ENCODE measurements around the gene VMO1.

Gene VMO1

GRCh38 chr17:4796552-4796920 lies 10.4 kb upstream of the VMO1 start:
- DNase-seq: peak; percentile 28 to 59

GRCh38 chr17:4795168-4795567 lies 9.0 kb upstream of the VMO1 start:
- DNase-seq: no peak

GRCh38 chr17:4790705-4791088 lies 4.5 kb upstream of the VMO1 start:
- no peak for DNase-seq

GRCh38 chr17:4789951-4790704 lies 4.0 kb upstream of the VMO1 start:
- DNase-seq: peak; percentile 82 to 86

GRCh38 chr17:4789701-4789950 lies 3.5 kb upstream of the VMO1 start:
- DNase-seq: no peak

GRCh38 chr17:4788807-4789700 lies 2.9 kb upstream of the VMO1 start, which contains the start of gene GLTPD2:
Gene GLTPD2, plus strand, starts transcription at chr17:4788964. Its CDS starts 48 bp downstream, at chr17:4789012.
- no peak for DNase-seq

- no peak for DNase-seq
Observed at GRCh38 chr17:4788159-4788806, 2.1 kb upstream of the VMO1 start.

GRCh38 chr17:4786516-4786915 lies 352 bp upstream of the VMO1 start:
- DNase-seq: no peak

- peak in 1 of 2 donors; percentile 25 for DNase-seq
Observed at GRCh38 chr17:4785311-4786105, 656 bp downstream of the VMO1 start.

- peak; percentile 59 to 60 for DNase-seq
Observed at GRCh38 chr17:4782652-4783051, 3.5 kb downstream of the VMO1 start.

GRCh38 chr17:4780325-4780955 lies 5.7 kb downstream of the VMO1 start:
- no peak for DNase-seq

GRCh38 chr17:4777969-4778760 lies 8.0 kb downstream of the VMO1 start:
- no peak for DNase-seq

- no peak for DNase-seq
Observed at GRCh38 chr17:4772235-4772613, 13.9 kb downstream of the VMO1 start.

- DNase-seq: no peak
Observed at GRCh38 chr17:4771519-4772234, 14.5 kb downstream of the VMO1 start, which contains the start of gene TM4SF5. Gene TM4SF5, plus strand, starts transcription at chr17:4771886. Its CDS starts 37 bp downstream, at chr17:4771923.

GRCh38 chr17:4769628-4770027 lies 16.5 kb downstream of the VMO1 start:
- no peak for DNase-seq

- DNase-seq: peak; percentile 87 to 90
Observed at GRCh38 chr17:4768298-4768697, 17.9 kb downstream of the VMO1 start.

- DNase-seq: peak; percentile 72 to 73
Observed at GRCh38 chr17:4766723-4767122, 19.4 kb downstream of the VMO1 start.

GRCh38 chr17:4766201-4766600 lies 20.0 kb downstream of the VMO1 start:
- DNase-seq: peak; percentile 90 to 99

GRCh38 chr17:4764595-4764994 lies 21.6 kb downstream of the VMO1 start:
- peak; percentile 84 to 88 for DNase-seq

- DNase-seq: peak; percentile 69 to 83
Observed at GRCh38 chr17:4759776-4760236, 26.4 kb downstream of the VMO1 start.
